Mucosa of rectum (tissue), 2 donors: ENCODE results near the gene EME1.

ENCODE experiments used
- H3K27ac ChIP-seq, 2 donors: one replicate each; pipeline ENCODE4 v1.7.0; 2013; ENCODE audit warnings: inconsistent platforms in 2 of 2, low read depth in 2 of 2, low read length in 2 of 2
- H3K27me3 ChIP-seq, 2 donors: one replicate each; pipeline ENCODE4 v1.7.0; 2013; ENCODE audit warnings: low read length in 2 of 2; ENCODE audit not compliant: control insufficient read depth in 2 of 2, insufficient read depth in 2 of 2
- H3K36me3 ChIP-seq, 2 donors: one replicate each; pipeline ENCODE4 v1.7.0; 2013; ENCODE audit warnings: low read length in 2 of 2; ENCODE audit not compliant: control insufficient read depth in 2 of 2, insufficient read depth in 2 of 2
- H3K4me1 ChIP-seq, 2 donors: one replicate each; pipeline ENCODE4 v1.7.0; 2013; ENCODE audit warnings: low read length in 2 of 2, mild to moderate bottlenecking in 1 of 2; ENCODE audit not compliant: control insufficient read depth in 2 of 2, insufficient read depth in 2 of 2
- H3K4me3 ChIP-seq, 2 donors: one replicate each; pipeline ENCODE4 v1.7.0; 2013; ENCODE audit warnings: low read length in 2 of 2
- H3K9ac ChIP-seq, 2 donors: one replicate each; pipeline ENCODE4 v1.7.0; 2013; ENCODE audit warnings: low read length in 2 of 2, low read depth in 1 of 2, mild to moderate bottlenecking in 1 of 2
- H3K9me3 ChIP-seq, 2 donors: one replicate each; pipeline ENCODE4 v1.7.0; 2013; ENCODE audit warnings: low read length in 2 of 2; ENCODE audit not compliant: control insufficient read depth in 2 of 2
- donor health status: healthy.
- donor health status: Normal muscosa, but diverticular disease.

EME1 gene

DNA sequence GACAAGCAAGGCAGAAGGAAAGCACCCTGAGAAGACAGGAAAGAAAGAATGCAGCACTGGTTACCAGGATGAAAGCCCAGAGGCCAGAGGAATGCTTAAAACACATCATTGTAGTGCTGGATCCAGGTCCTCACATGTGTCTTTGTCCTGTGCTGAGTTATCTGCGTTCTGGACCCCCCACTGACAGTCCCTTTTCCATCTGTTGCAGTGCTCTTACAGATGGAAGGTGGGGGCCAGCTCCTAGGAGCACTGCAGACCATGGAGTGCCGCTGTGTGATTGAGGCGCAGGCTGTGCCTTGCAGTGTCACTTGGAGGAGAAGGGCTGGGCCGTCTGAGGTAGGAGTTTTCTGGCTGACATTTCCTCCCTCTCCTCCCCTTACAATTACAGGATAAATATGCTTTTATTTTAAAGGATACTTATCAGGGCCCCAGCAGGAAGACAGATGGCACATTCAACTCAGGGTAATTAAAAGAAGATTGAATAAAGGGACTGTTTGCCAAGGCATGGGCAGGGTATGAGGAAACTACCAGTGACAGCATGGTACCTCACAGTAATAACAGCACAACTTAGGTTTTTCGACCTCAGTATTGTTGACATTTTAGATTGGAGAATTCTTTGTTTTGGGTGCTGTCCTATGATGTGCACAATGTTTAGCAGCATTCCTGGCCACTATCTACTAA lies 3.0 kb downstream of the EME1 start:
- no peaks in the 10 kb centered on the region for H3K9me3 ChIP-seq
- peak overlapping the region in 1 of 2 donors; percentile 48 for H3K27ac ChIP-seq
- peaks cover 8 to 12% of the 10 kb centered on the region in 2 donors for H3K36me3 ChIP-seq
- peaks cover 16 to 23% of the 10 kb centered on the region in 2 donors for H3K4me1 ChIP-seq
- no peaks in the 10 kb centered on the region for H3K27me3 ChIP-seq
- H3K4me3 ChIP-seq = peak overlapping the region in 1 of 2 donors; percentile 33
- peak overlapping the region in 1 of 2 donors; percentile 17 for H3K9ac ChIP-seq

DNA sequence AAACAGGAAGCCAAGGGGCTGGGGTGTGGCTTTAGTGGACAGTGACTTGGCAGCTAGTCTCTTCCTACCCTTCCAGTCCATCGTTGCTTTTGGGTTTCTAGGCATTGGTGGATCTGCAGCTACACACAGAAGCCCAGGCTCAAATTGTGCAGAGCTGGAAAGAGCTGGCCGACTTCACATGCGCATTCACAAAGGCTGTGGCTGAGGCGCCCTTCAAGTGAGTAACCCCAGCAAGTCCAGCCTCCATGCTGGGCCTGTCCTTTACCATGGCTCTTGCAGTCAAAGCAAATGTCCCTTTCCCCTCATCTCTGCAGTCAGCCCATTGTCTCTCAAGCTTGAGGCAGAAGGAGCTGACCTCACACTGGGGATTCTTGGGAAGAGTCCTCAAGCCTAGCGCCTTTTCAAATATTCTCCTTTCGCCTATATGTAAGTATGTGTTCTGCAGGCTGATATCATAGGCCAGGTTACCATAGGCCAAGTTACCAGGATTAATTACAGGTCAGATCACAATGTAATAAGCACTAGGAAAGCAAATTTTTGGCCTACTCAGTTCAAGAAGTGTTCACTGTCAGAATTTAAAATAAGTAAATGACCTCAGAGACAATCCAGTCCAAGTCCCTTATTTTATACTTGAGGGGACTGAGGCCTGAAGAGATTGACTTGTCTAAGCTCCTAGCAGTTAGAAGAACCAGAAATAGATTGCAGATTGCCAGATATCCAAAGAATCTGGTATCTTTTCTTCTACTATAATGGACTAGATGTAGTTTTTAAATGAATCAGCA lies 6.5 kb downstream of the EME1 start:
- Histone ChIP-seq H3K9ac (no peak overlapping the region), H3K4me3 (no peak overlapping the region), H3K36me3 (peaks cover 35 to 47% of the 10 kb centered on the region in 2 donors), H3K4me1 (peaks cover 0 to 8% of the 10 kb centered on the region in 2 donors), H3K27ac (no peak overlapping the region), H3K9me3 (no peaks in the 10 kb centered on the region), H3K27me3 (no peaks in the 10 kb centered on the region)

DNA sequence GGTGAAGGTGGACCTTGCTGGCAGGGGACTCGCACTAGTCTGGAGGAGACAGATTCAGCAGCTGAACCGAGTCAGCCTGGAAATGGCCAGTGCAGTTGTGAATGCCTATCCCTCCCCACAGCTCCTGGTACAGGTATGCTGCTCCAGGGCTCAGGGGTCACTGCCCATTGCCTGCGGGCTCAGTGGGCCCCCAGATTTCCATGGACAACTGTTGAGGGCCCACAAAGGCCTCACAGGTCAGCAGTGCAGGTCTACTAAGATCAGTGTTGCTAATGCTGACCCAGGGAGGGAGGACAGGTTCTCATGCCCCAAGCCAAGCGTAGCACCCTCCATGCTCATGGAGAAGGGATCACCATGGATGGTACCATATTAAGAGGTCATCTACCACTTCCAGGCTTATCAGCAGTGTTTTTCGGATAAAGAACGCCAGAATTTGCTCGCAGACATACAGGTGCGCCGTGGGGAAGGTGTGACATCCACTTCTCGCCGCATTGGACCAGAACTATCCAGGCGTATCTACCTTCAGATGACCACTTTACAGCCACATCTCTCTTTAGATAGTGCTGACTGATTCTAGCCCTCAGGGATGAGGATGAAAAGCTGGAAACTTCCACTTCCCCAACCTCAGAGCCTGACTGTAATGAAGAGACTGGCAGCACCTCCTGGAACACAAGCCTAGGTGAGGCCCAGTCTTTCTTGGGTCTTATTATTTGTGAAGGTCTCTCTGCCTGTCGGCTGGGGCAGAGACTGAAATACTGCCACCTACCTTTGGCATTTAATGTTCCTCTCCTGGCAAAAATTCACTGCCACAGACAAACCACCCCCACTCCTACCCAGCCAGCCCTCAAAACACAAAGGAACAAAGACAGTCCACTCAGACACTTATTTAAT lies 7.6 kb downstream of the EME1 start:
- Histone ChIP-seq H3K9me3 (no peaks in the 10 kb centered on the region), H3K27me3 (no peaks in the 10 kb centered on the region), H3K27ac (no peak overlapping the region), H3K9ac (no peak overlapping the region), H3K4me1 (peaks cover 0 to 6% of the 10 kb centered on the region in 2 donors), H3K36me3 (peaks cover 46 to 58% of the 10 kb centered on the region in 2 donors), H3K4me3 (no peak overlapping the region)

DNA sequence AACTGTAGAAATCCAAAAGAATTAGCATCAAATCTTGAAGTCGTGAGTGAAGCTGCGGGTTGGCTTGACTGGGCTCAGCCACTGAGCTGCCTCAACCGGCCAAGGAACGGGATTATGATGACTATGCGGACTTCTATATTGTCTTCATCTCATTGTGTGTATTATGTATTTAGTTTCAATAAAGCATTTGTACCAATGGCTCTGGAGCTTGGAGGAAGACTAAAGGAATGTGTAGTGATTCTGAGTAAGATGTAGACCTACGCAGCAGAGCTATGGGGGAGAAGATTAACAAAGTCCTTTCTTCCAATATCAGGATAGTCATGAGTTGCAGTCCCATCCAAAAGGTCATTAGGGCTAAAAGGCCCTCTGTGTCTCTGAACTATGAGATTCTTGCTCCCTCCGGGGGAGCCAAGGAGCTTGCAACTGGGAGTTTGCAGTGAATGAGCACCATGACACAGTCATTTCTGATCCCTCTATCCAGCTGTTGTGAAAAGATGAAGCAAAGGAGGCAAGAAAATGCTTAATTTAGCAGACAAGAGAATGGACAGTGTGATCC lies 8.3 kb downstream of the EME1 start:
- Histone ChIP-seq H3K27me3 (no peaks in the 10 kb centered on the region), H3K4me1 (peaks cover 0 to 3% of the 10 kb centered on the region in 2 donors), H3K9ac (no peak overlapping the region), H3K9me3 (no peaks in the 10 kb centered on the region), H3K4me3 (no peak overlapping the region), H3K36me3 (peaks cover 53 to 65% of the 10 kb centered on the region in 2 donors), H3K27ac (no peak overlapping the region)

DNA sequence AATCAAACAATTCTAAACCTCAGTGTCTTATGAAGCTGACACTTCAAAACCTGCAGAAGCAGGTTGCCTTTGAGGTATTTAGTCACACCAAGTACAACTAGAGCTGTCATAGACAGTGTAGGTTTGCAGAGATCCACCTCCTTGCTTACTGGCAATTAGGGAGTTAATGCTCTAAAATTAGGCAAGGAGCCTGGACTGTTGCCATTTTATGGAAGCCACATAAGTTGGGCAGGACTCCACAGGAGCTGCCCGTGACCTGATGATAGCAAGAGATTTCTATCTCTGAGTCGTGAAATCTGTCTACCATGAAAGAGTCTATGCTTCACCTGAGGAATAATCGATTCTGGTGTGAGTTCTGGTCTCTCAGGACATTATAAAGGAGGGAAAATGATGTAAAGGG lies 8.9 kb downstream of the EME1 start:
- peaks cover 58 to 70% of the 10 kb centered on the region in 2 donors for H3K36me3 ChIP-seq
- H3K9me3 ChIP-seq = no peaks in the 10 kb centered on the region
- no peak overlapping the region for H3K4me3 ChIP-seq
- no peaks in the 10 kb centered on the region for H3K4me1 ChIP-seq
- no peak overlapping the region for H3K27ac ChIP-seq
- H3K9ac ChIP-seq = no peak overlapping the region
- no peaks in the 10 kb centered on the region for H3K27me3 ChIP-seq

DNA sequence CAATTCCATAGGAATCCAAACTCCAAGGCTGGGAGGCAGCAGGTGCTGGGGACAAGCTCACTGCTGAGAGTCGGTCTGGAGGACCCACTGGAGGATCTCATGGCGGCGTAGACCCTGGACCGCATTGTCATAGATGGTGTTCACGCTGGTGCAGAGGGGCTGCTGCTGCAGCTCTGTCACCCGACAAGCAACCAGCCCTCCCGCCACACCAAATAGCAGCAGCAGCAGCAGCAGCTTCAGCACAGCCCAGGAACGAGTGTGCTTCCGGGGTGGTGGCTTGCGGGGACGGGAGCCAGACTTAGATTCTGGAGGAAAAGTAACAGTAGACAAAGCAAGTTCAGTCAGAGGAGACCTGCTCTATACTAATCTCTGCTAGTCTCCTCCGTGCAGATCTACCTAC lies 9.9 kb downstream of the EME1 start:
- Histone ChIP-seq H3K27me3 (no peaks in the 10 kb centered on the region), H3K9ac (no peak overlapping the region), H3K4me3 (no peak overlapping the region), H3K4me1 (no peaks in the 10 kb centered on the region), H3K27ac (no peak overlapping the region), H3K9me3 (no peaks in the 10 kb centered on the region), H3K36me3 (peaks cover 67 to 80% of the 10 kb centered on the region in 2 donors)

DNA sequence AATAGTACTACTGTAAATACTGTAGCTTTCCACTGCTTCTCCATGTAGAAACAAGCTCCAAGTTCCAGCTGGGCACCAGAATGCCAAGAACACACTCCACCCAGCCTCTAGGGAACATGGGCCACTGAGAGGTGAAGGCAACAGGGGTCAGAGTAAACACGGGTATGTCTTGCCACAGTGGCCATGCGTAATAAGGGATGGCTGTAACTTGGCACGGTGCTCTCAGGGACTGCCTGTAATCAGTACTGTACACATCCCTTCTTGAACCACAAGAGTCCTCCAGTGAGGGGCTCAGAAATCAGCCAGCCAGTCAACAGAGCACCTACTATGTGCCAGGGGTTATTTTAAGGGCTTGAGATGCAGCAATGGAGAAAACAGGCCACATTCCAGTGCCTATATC lies 13.5 kb downstream of the EME1 start:
- H3K9me3 ChIP-seq = no peaks in the 10 kb centered on the region
- no peak overlapping the region for H3K27ac ChIP-seq
- H3K4me1 ChIP-seq = no peaks in the 10 kb centered on the region
- peaks cover 91% of the 10 kb centered on the region in 2 donors for H3K36me3 ChIP-seq
- no peaks in the 10 kb centered on the region for H3K27me3 ChIP-seq
- H3K4me3 ChIP-seq = no peak overlapping the region
- no peak overlapping the region for H3K9ac ChIP-seq

DNA sequence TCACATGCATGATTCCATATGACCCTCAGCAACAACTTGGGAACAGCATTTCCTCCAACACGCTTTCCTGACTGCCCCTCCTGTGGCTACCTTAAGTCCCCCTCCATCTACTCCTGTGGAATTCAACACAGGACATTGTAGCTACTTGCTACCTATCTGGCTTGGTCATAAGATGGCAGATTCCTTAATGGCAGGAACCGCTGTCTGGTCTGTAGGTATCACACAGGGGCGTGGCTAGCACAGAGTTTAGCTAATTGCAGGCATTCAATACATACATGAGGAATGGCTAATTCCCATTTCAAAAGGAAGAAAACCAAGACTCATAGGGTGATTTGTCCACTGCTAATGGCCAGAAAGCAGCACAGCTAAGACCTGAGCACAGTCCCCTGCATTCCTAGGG lies 15.7 kb downstream of the EME1 start:
- H3K4me3 ChIP-seq = no peak overlapping the region
- no peaks in the 10 kb centered on the region for H3K4me1 ChIP-seq
- H3K9me3 ChIP-seq = no peaks in the 10 kb centered on the region
- no peak overlapping the region for H3K27ac ChIP-seq
- H3K27me3 ChIP-seq = no peaks in the 10 kb centered on the region
- H3K9ac ChIP-seq = no peak overlapping the region
- peaks cover 91 to 94% of the 10 kb centered on the region in 2 donors for H3K36me3 ChIP-seq

DNA sequence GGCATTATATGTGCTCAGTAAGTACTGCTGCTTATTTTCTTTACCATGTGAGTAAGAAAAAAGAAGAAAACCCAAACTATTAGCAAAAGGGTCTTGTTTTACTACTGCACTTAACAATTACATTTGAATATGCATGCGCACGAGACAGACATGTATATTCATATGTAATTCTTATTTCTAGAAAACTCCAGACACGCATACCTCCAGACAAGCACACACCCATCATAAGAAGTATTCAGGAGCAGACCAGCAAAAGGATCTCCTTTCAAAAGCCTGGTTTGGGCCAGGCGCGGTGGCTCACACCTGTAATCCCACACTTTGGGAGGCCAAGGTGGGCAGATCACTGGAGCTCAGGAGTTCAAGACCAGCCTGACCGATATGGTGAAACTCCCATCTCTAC lies 16.5 kb downstream of the EME1 start:
- Histone ChIP-seq H3K4me1 (no peaks in the 10 kb centered on the region), H3K36me3 (peaks cover 91 to 95% of the 10 kb centered on the region in 2 donors), H3K27ac (no peak overlapping the region), H3K9me3 (no peaks in the 10 kb centered on the region), H3K9ac (no peak overlapping the region), H3K4me3 (no peak overlapping the region), H3K27me3 (no peaks in the 10 kb centered on the region)
